WTC11 (cell line): ENCODE results near the gene ARHGAP6. TPM values are rescaled to one million over a fixed set of nuclear protein-coding genes. Genes with fewer than 3 reads are reported as not detected.
"Not testable (repeated sequence)": the region's sequence is repeated elsewhere in the genome, so short reads cannot be mapped to it uniquely, and the experiment has no call there.

Experiments used
- ATAC-seq: fragments of 200-7000 bp; cut with Tn5 transposase; 2 replicates; pipeline ENCODE4 v1.10.0; 2021; ENCODE audit warnings: mild to moderate bottlenecking, moderate library complexity
- CTCF ChIA-PET: fragments of 300-600 bp; sonication (Branson Sonifier 250); formaldehyde crosslinking; loops from one replicate; lab custom pipeline; 2021; ENCODE audit warnings: antibody characterized with exemption; lab: Charles Lee
- POLR2A ChIA-PET: fragments of 350-600 bp; sonication (Branson Sonifier 250); formaldehyde crosslinking; loops from one replicate; lab custom pipeline; 2021; ENCODE audit warnings: antibody characterized with exemption; lab: Charles Lee
- DNase-seq: peaks from one replicate; pipeline ENCODE4 v3.0.0; 2021; ENCODE audit warnings: low spot score
- H3K27ac Mint-ChIP-seq: 2 replicates; pipeline ENCODE4 v1.8.0; 2021; ENCODE audit warnings: mixed read lengths
- H3K27me3 Mint-ChIP-seq: 2 replicates; pipeline ENCODE4 v1.8.0; 2021; ENCODE audit warnings: low read depth, mild to moderate bottlenecking, moderate library complexity, mixed read lengths
- H3K36me3 Mint-ChIP-seq: 2 replicates; pipeline ENCODE4 v1.8.0; 2021; ENCODE audit warnings: mixed read lengths
- H3K4me1 Mint-ChIP-seq: 2 replicates; pipeline ENCODE4 v1.8.0; 2022; ENCODE audit warnings: mixed read lengths
- H3K4me3 Mint-ChIP-seq: 2 replicates; pipeline ENCODE4 v1.8.0; 2021; ENCODE audit warnings: mild to moderate bottlenecking, moderate library complexity, mixed read lengths
- H3K9me3 Mint-ChIP-seq: 2 replicates; pipeline ENCODE4 v1.8.0; 2021; ENCODE audit warnings: mixed read lengths
- ATF6 ChIP-seq: sonication (generic); formaldehyde crosslinking; IDR thresholded peaks from 2 replicates; pipeline ENCODE4 v1.8.1; 2023; ENCODE audit warnings: mild to moderate bottlenecking, missing genetic modification reagents
- EMX1 ChIP-seq: fragments of 250-450 bp; sonication (Bioruptor Pico); IDR thresholded peaks from 2 replicates; pipeline ENCODE4 v1.8.0; 2021; ENCODE audit warnings: mild to moderate bottlenecking
- ESRRA ChIP-seq: sonication (generic); formaldehyde crosslinking; IDR thresholded peaks from 2 replicates; pipeline ENCODE4 v1.8.1; 2022; ENCODE audit warnings: mild to moderate bottlenecking, missing genetic modification reagents, borderline replicate concordance
- FOXJ3 ChIP-seq: sonication (generic); formaldehyde crosslinking; IDR thresholded peaks from 2 replicates; pipeline ENCODE4 v1.9.0; 2021; ENCODE audit warnings: missing genetic modification reagents, mild to moderate bottlenecking, borderline replicate concordance
- FOXK1 ChIP-seq: sonication (generic); formaldehyde crosslinking; IDR thresholded peaks from 2 replicates; pipeline ENCODE4 v1.8.0; 2022; ENCODE audit warnings: mild to moderate bottlenecking, moderate library complexity, missing genetic modification reagents
- NR1H2 ChIP-seq: sonication (generic); formaldehyde crosslinking; IDR thresholded peaks from 2 replicates; pipeline ENCODE4 v1.9.0; 2021; ENCODE audit warnings: mild to moderate bottlenecking, moderate library complexity, missing genetic modification reagents
- PRRX2 ChIP-seq: fragments of 250-450 bp; sonication (Bioruptor Pico); IDR thresholded peaks from 2 replicates; pipeline ENCODE4 v1.8.0; 2021; ENCODE audit warnings: mild to moderate bottlenecking
- TEAD4 ChIP-seq: sonication (generic); formaldehyde crosslinking; IDR thresholded peaks from 2 replicates; pipeline ENCODE4 v1.8.0; 2022; ENCODE audit warnings: mild to moderate bottlenecking, missing genetic modification reagents
- USF2 ChIP-seq: sonication (generic); formaldehyde crosslinking; IDR thresholded peaks from 2 replicates; pipeline ENCODE4 v1.8.1; 2023; ENCODE audit warnings: mild to moderate bottlenecking, missing genetic modification reagents, moderate library complexity
- ZBTB21 ChIP-seq: sonication (generic); formaldehyde crosslinking; IDR thresholded peaks from 2 replicates; pipeline ENCODE4 v1.8.1; 2023; ENCODE audit warnings: mild to moderate bottlenecking, missing genetic modification reagents, borderline replicate concordance
- total RNA-seq: library from RNA; stranded (reverse); gene quantifications from 3 replicates; pipeline ENCODE4 v1.2.3, GENCODE V29; 2021
- TF ChIP-seq, protein P1 (sequence below): sonication (generic); formaldehyde crosslinking; IDR thresholded peaks from 2 replicates; pipeline ENCODE4 v1.8.0; 2023; ENCODE audit warnings: missing genetic modification reagents, mild to moderate bottlenecking, borderline replicate concordance
- TF ChIP-seq, protein P2 (sequence below): sonication (generic); formaldehyde crosslinking; IDR thresholded peaks from 2 replicates; pipeline ENCODE4 v1.8.0; 2023; ENCODE audit warnings: missing genetic modification reagents
- TF ChIP-seq, protein P3 (sequence below): sonication (generic); formaldehyde crosslinking; IDR thresholded peaks from 2 replicates; pipeline ENCODE4 v1.8.1; 2023; ENCODE audit warnings: mild to moderate bottlenecking, moderate library complexity, missing genetic modification reagents
- TF ChIP-seq, protein P4 (sequence below): sonication (generic); formaldehyde crosslinking; conservative IDR thresholded peaks from 2 replicates; pipeline ENCODE4 v1.8.1; 2023; ENCODE audit warnings: mild to moderate bottlenecking, low read depth, missing genetic modification reagents, moderate library complexity

The ARHGAP6 gene
- total RNA-seq, 1 experiment from 2014 or later, result 1.0 TPM

GRCh38 chrX:11504234-11504633 lies 161.5 kb downstream of the ARHGAP6 start (continued):
- TF ChIP-seq, protein P1, sequence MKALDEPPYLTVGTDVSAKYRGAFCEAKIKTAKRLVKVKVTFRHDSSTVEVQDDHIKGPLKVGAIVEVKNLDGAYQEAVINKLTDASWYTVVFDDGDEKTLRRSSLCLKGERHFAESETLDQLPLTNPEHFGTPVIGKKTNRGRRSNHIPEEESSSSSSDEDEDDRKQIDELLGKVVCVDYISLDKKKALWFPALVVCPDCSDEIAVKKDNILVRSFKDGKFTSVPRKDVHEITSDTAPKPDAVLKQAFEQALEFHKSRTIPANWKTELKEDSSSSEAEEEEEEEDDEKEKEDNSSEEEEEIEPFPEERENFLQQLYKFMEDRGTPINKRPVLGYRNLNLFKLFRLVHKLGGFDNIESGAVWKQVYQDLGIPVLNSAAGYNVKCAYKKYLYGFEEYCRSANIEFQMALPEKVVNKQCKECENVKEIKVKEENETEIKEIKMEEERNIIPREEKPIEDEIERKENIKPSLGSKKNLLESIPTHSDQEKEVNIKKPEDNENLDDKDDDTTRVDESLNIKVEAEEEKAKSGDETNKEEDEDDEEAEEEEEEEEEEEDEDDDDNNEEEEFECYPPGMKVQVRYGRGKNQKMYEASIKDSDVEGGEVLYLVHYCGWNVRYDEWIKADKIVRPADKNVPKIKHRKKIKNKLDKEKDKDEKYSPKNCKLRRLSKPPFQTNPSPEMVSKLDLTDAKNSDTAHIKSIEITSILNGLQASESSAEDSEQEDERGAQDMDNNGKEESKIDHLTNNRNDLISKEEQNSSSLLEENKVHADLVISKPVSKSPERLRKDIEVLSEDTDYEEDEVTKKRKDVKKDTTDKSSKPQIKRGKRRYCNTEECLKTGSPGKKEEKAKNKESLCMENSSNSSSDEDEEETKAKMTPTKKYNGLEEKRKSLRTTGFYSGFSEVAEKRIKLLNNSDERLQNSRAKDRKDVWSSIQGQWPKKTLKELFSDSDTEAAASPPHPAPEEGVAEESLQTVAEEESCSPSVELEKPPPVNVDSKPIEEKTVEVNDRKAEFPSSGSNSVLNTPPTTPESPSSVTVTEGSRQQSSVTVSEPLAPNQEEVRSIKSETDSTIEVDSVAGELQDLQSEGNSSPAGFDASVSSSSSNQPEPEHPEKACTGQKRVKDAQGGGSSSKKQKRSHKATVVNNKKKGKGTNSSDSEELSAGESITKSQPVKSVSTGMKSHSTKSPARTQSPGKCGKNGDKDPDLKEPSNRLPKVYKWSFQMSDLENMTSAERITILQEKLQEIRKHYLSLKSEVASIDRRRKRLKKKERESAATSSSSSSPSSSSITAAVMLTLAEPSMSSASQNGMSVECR (CRISPR knock-in tag), result no peak
- TF ChIP-seq, protein P2, sequence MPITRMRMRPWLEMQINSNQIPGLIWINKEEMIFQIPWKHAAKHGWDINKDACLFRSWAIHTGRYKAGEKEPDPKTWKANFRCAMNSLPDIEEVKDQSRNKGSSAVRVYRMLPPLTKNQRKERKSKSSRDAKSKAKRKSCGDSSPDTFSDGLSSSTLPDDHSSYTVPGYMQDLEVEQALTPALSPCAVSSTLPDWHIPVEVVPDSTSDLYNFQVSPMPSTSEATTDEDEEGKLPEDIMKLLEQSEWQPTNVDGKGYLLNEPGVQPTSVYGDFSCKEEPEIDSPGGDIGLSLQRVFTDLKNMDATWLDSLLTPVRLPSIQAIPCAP (CRISPR knock-in tag), result no peak
- TF ChIP-seq FOXJ3 (CRISPR knock-in tag) (no peak), ZBTB21 (no peak)
- TF ChIP-seq, protein P3, sequence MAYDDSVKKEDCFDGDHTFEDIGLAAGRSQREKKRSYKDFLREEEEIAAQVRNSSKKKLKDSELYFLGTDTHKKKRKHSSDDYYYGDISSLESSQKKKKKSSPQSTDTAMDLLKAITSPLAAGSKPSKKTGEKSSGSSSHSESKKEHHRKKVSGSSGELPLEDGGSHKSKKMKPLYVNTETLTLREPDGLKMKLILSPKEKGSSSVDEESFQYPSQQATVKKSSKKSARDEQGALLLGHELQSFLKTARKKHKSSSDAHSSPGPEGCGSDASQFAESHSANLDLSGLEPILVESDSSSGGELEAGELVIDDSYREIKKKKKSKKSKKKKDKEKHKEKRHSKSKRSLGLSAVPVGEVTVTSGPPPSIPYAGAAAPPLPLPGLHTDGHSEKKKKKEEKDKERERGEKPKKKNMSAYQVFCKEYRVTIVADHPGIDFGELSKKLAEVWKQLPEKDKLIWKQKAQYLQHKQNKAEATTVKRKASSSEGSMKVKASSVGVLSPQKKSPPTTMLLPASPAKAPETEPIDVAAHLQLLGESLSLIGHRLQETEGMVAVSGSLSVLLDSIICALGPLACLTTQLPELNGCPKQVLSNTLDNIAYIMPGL, result no peak

- H3K9me3 Mint-ChIP-seq, result 0 out of 2 replicates have a peak, but pooled peaks cover 4% of the 10 kb centered on the region
- TF ChIP-seq NR1H2 (CRISPR knock-in tag) (no peak), EMX1 (no peak), FOXK1 (CRISPR knock-in tag) (no peak), ATF6 (no peak), PRRX2 (no peak), TEAD4 (CRISPR knock-in tag) (no peak), USF2 (no peak), ESRRA (no peak)
- TF ChIP-seq, protein P4, sequence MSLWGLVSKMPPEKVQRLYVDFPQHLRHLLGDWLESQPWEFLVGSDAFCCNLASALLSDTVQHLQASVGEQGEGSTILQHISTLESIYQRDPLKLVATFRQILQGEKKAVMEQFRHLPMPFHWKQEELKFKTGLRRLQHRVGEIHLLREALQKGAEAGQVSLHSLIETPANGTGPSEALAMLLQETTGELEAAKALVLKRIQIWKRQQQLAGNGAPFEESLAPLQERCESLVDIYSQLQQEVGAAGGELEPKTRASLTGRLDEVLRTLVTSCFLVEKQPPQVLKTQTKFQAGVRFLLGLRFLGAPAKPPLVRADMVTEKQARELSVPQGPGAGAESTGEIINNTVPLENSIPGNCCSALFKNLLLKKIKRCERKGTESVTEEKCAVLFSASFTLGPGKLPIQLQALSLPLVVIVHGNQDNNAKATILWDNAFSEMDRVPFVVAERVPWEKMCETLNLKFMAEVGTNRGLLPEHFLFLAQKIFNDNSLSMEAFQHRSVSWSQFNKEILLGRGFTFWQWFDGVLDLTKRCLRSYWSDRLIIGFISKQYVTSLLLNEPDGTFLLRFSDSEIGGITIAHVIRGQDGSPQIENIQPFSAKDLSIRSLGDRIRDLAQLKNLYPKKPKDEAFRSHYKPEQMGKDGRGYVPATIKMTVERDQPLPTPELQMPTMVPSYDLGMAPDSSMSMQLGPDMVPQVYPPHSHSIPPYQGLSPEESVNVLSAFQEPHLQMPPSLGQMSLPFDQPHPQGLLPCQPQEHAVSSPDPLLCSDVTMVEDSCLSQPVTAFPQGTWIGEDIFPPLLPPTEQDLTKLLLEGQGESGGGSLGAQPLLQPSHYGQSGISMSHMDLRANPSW (CRISPR knock-in tag), result no peak
- TF ChIP-seq, all 79 proteins: peak for 0
- no peak overlapping the region for H3K27ac Mint-ChIP-seq
- no peaks in the 10 kb centered on the region for H3K36me3 Mint-ChIP-seq
- ATAC-seq, result no peak
- no peak overlapping the region for H3K4me3 Mint-ChIP-seq
- no peaks in the 10 kb centered on the region for H3K27me3 Mint-ChIP-seq
- POLR2A ChIA-PET, result no interaction called here
- no peaks in the 10 kb centered on the region for H3K4me1 Mint-ChIP-seq
- CTCF ChIA-PET, result no interaction called here
- no peak for DNase-seq
These were observed 166.4 kb downstream of the ARHGAP6 start for GRCh38 chrX:11499076-11500044.

DNA sequence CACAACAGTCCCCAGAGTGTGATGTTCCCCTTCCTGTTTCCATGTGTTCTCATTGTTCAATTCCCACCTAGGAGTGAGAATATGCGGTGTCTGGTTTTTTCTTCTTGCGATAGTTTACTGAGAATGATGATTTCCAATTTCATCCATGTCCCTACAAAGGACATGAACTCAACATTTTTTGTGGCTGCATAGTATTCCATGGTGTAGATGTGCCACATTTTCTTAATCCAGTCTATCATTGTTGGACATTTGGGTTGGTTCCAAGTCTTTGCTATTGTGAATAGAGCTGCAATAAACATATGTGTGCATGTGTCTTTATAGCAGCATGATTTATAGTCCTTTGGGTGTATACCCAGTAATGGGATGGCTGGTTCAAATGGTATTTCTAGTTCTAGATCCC lies 174.3 kb downstream of the ARHGAP6 start:
- H3K27ac Mint-ChIP-seq, H3K4me1 Mint-ChIP-seq, H3K4me3 Mint-ChIP-seq, DNase-seq, ATAC-seq, H3K36me3 Mint-ChIP-seq, POLR2A ChIA-PET, H3K9me3 Mint-ChIP-seq, H3K27me3 Mint-ChIP-seq, CTCF ChIA-PET: not testable (repeated sequence)
